ENCODE measurements around the gene DBNDD1. TPM values are rescaled to one million over a fixed set of nuclear protein-coding genes. Genes with fewer than 3 reads are reported as not detected.

DBNDD1 gene
- total RNA-seq, 4 donors from 2014 or later = 2.1 to 14.3 (median 5.1) TPM

DNA sequence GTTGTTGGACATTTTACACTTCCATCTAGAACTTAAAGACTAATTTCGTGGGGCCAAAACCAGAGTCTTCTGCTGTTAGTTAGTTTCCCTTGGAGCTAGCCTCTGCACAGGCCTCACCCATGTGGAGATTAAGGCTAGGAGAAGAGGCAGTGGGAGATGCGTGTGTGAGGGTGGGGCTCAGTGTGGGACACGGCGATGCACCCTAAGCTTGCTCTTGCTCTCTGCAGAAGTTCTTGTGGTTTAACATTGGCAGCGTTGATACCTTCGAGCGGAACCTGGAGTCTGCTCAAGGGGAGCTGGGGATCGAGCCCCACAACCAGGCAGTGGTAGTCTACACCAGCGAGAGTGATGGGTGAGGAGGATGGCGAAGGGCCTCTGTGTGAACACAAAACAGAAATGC, 34.0 kb downstream of the DBNDD1 start:
- H3K27ac ChIP-seq (replicated peaks in 1 of 4) = no peak overlapping the region
- TF ChIP-seq POLR2A (IDR thresholded peaks at IDR 0.05; ENCODE audit: low read depth) = no peak
- no peak for TF ChIP-seq EP300 (IDR thresholded peaks at IDR 0.05)
- no peak for TF ChIP-seq CTCF (IDR thresholded peaks at IDR 0.05)
- no peak for TF ChIP-seq POLR2AphosphoS5 (IDR thresholded peaks at IDR 0.05)
- H3K9me3 ChIP-seq = no peaks in the 10 kb centered on the region
- WGBS = 94% methylated on average over 10 of the region's 10 CpGs
- DNase-seq (ENCODE audit: extremely low spot score) = no peak
- no peaks in the 10 kb centered on the region for H3K4me1 ChIP-seq
- intact Hi-C loops (cut with DNase I) = no loop called here
- no peak overlapping the region for H3K4me3 ChIP-seq
- no peaks in the 10 kb centered on the region for H3K27me3 ChIP-seq
- H3K36me3 ChIP-seq = peaks cover 66 to 96% (median 87%) of the 10 kb centered on the region in 4 donors

GRCh38 chr16:89984216-89984615, 35.0 kb downstream of the DBNDD1 start:
- intact Hi-C loops (cut with DNase I) = no loop called here
- no peak overlapping the region for H3K27ac ChIP-seq (replicated peaks in 1 of 4)
- DNase-seq (ENCODE audit: extremely low spot score) = no peak
- no peaks in the 10 kb centered on the region for H3K27me3 ChIP-seq
- no peak overlapping the region for H3K4me3 ChIP-seq
- peaks cover 67 to 98% (median 92%) of the 10 kb centered on the region in 4 donors for H3K36me3 ChIP-seq
- H3K9me3 ChIP-seq = no peaks in the 10 kb centered on the region
- no peaks in the 10 kb centered on the region for H3K4me1 ChIP-seq
- 95% methylated on average over 7 of the region's 7 CpGs for WGBS
- TF ChIP-seq CTCF (IDR thresholded peaks at IDR 0.05) = no peak
- TF ChIP-seq EP300 (IDR thresholded peaks at IDR 0.05) = no peak
- TF ChIP-seq POLR2AphosphoS5 (IDR thresholded peaks at IDR 0.05) = no peak
- no peak for TF ChIP-seq POLR2A (IDR thresholded peaks at IDR 0.05; ENCODE audit: low read depth)

- intact Hi-C loops (cut with DNase I) = no loop called here
- no peak for TF ChIP-seq EP300 (IDR thresholded peaks at IDR 0.05)
- no peak for TF ChIP-seq POLR2A (IDR thresholded peaks at IDR 0.05; ENCODE audit: low read depth)
- DNase-seq (ENCODE audit: extremely low spot score) = no peak
- no peaks in the 10 kb centered on the region for H3K9me3 ChIP-seq
- peaks cover 63 to 98% (median 90%) of the 10 kb centered on the region in 4 donors for H3K36me3 ChIP-seq
- H3K27ac ChIP-seq (replicated peaks in 1 of 4) = no peak overlapping the region
- H3K4me1 ChIP-seq = no peaks in the 10 kb centered on the region
- WGBS = 87% methylated on average over 15 of the region's 15 CpGs
- H3K27me3 ChIP-seq = no peaks in the 10 kb centered on the region
- no peak overlapping the region for H3K4me3 ChIP-seq
These were observed 35.7 kb downstream of the DBNDD1 start for GRCh38 chr16:89983536-89983935.

GRCh38 chr16:89982318-89982717, 36.9 kb downstream of the DBNDD1 start:
- Histone ChIP-seq H3K27me3 (no peaks in the 10 kb centered on the region), H3K27ac (replicated peaks in 1 of 4) (no peak overlapping the region), H3K36me3 (peaks cover 64 to 98% (median 92%) of the 10 kb centered on the region in 4 donors), H3K9me3 (no peaks in the 10 kb centered on the region), H3K4me1 (no peaks in the 10 kb centered on the region), H3K4me3 (no peak overlapping the region)
- WGBS = 89% methylated on average over 7 of the region's 9 CpGs
- intact Hi-C loops (cut with DNase I) = no loop called here
- DNase-seq (ENCODE audit: extremely low spot score) = no peak
- TF ChIP-seq POLR2AphosphoS5 (IDR thresholded peaks at IDR 0.05) (no peak), EP300 (IDR thresholded peaks at IDR 0.05) (no peak), POLR2A (IDR thresholded peaks at IDR 0.05; ENCODE audit: low read depth) (no peak), CTCF (IDR thresholded peaks at IDR 0.05) (no peak)

DNA sequence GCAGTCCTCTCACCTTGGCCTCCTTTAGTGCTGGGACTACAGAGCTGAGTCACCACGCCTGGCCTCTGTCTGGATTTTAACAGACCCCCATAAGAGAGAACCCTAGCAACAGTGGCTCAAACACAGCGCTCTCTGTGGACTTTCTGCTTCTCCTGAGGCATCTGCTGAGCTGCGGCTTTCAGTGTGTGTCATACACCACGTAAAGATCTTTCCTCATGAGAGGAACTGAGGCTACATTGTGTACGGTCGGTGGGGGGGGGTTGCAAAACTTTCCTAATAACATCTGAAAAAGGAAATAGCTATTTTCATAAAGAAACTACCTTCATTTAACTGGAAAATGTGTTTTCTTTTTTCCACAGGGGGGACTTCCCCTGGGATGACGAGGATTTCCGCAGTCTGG, 37.8 kb downstream of the DBNDD1 start:
- peaks cover 58 to 89% (median 83%) of the 10 kb centered on the region in 4 donors for H3K36me3 ChIP-seq
- no peaks in the 10 kb centered on the region for H3K9me3 ChIP-seq
- intact Hi-C loops (cut with DNase I) = no loop called here
- H3K27ac ChIP-seq (replicated peaks in 1 of 4) = no peak overlapping the region
- no peaks in the 10 kb centered on the region for H3K27me3 ChIP-seq
- TF ChIP-seq POLR2AphosphoS5 (IDR thresholded peaks at IDR 0.05) (no peak), POLR2A (IDR thresholded peaks at IDR 0.05; ENCODE audit: low read depth) (no peak), CTCF (IDR thresholded peaks at IDR 0.05) (no peak), EP300 (IDR thresholded peaks at IDR 0.05) (no peak)
- no peaks in the 10 kb centered on the region for H3K4me1 ChIP-seq
- 85% methylated on average over 8 of the region's 8 CpGs for WGBS
- no peak for DNase-seq (ENCODE audit: extremely low spot score)
- no peak overlapping the region for H3K4me3 ChIP-seq
